ENCODE data around the gene WDR59. TPM values are rescaled to one million over a fixed set of nuclear protein-coding genes. Genes with fewer than 3 reads are reported as not detected.
A peak's percentile ranks its signal among the peaks of the same experiment; 100 is the strongest.
"Not testable (repeated sequence)": the region's sequence is repeated elsewhere in the genome, so short reads cannot be mapped to it uniquely, and the experiment has no call there.

Gene WDR59
- total RNA-seq, 1 donor from 2014 or later: 19.8 TPM

DNA sequence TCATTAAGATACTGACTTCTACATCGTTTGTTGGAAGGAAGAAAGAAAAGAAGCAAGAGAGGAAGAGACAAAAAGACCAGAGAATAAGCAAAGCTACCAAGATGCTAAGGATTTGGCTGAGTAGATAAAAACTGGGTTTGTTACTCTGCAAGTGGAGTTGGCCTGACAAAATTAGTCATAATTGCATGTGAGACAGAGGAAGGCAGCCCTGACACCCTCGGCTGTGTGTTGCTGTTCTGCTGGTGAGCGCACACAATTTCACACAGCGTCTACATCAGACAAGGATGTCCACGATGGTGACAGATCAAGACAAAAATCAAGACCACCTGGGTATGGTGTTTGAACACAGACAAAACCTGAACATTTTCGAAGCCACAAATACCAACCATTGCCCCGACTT lies 134.9 kb downstream of the WDR59 start:
- DNase-seq (ENCODE audit: low read depth): no peak

DNA sequence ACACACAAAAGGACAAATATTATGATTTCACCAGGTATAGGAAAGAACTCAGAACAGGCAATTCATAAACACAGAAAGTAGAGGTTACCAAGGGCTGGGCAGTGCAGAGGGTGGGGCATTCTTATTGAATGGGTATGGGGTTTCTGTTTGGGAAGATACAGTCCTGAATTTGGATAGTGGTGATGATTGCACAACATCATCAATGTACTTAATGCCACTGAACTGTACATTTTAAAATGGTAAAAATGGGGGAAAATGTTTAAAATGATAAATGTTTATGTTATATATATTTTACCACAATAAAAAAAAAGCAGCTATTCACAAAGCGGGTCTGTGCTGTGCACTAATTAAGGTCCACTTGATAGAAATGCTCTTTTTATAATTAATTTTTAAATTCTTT lies 137.7 kb downstream of the WDR59 start:
- DNase-seq (ENCODE audit: low read depth): no peak

DNA sequence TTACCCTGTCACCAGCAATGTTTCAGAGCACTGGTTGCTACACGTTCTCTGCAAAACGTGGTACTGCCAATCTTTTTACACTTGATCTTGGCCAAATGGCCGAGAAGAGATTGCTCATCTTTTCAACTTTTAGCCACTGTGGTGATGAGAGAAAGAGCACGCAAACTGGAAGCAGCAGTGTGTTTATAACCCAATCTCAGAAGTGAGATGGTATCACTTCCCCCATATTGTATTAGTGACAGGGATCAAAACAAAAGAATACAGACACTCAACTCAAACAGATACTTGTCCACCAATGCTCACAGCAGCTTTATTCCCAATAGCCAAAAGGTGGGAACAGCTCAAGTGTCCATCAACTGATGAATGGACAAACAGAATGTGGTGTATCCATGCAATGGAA lies 138.2 kb downstream of the WDR59 start:
- DNase-seq (ENCODE audit: low read depth): no peak

DNA sequence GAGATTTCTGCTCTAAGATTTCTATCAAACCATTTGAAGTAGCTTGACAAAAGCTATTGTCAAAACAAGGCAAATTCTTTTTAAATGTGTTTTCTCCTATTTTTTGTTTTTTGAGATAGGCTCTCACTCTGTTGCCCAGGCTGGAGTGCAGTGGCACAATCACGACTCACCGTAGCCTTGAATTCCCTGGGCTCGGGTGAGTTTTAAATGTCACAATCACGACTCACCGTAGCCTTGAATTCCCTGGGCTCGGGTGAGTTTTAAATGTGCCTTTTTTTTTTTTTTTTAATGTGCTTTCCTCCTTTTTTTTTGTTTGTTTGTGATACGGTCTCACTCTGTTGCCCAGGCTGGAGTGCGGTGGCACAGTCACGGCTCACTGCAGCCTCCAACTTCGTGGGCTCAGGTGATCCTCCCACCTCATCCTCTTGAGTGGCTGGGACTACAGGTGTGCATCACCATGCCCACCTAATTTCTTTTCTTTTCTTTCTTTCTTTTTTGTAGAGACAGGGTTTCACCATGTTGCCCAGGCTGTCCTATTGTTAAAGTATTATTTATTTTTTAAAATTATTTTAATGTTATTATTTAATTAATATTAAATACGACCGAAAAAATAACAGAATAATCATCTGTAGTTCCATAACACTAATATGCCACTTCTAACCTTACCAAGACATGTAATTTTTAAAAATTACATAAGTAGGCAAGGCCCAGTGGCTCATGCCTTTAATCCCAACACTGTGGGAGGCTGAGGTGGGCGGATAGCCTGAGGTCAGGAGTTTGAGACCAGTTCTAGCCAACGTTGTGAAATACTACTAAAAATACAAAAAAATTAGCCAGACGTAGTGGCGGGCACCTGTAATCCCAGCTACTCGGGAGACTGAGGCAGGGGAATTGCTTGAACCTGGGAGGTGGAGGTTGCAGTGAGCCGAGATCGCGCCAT lies 140.6 kb downstream of the WDR59 start:
- peak; percentile 55 for DNase-seq (ENCODE audit: low read depth)

DNA sequence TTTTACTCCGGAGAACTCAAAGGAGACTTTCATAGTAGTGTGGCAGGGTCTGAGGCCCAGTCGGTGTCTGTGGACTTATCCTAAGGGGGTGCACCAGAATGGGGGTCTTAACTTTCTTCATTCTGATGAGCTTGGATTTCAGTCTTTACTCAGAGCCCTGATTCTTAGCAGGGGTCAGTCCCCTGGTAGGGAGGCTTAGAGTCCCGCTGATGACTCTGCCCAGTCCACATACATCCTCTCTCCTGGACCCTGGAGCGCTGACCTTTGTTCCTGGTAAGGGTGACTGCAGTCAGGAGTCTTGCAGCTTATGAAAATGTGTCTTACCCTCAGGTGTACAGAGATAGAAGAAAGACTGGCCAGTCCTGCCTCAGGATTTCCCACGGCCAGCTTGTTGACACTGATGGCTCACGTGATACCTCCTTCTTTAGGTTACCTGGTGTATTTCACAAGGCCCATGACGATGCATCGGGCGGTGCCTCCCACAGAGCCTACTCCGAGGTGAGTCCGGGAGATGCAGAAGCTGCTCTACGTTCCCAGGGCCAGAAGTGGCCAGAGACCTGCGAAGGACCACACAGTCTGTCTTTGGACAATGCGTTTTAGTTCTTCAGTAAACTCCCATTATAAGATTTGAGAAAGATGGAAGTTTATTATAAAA lies 141.4 kb downstream of the WDR59 start:
- not testable (repeated sequence) for DNase-seq (ENCODE audit: low read depth)

DNA sequence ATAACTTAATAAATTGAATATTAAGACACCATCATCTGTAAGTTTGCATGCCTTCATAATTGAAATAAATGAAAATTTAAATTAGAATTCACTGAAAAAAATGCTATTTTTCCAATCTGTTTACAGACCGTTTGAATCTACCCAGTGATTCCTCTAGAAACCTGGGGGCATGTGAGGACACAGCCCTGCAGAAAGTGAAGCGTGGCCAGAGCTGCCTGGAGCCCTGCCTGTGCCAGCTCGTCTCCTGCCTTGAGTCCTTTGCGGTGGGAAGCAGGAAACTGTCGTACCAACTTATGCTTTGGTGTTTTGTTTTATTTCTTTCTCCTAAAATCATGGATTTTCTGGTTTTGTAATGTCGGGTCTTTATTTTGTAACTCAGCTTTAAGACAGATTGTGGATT lies 142.5 kb downstream of the WDR59 start:
- peak; percentile 58 for DNase-seq (ENCODE audit: low read depth)

DNA sequence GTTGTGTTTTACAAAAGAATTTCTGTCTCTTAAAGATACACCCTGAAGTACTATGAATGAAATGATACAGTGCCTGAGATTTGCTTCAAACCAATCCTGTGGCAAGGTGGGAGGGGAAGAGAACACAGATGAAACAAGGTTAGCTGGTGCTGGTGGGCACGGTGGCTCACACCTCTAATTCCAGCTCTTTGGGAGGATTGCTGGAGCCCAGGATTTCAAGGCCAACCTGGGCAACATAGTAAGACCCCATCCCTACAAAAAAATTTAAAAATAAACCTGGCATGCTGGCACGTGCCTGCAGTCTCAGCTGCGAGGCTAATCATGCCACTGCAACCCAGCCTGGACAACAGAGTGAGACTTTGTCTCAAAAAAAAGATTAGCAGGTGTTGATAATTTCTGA lies 143.0 kb downstream of the WDR59 start:
- no peak for DNase-seq (ENCODE audit: low read depth)

DNA sequence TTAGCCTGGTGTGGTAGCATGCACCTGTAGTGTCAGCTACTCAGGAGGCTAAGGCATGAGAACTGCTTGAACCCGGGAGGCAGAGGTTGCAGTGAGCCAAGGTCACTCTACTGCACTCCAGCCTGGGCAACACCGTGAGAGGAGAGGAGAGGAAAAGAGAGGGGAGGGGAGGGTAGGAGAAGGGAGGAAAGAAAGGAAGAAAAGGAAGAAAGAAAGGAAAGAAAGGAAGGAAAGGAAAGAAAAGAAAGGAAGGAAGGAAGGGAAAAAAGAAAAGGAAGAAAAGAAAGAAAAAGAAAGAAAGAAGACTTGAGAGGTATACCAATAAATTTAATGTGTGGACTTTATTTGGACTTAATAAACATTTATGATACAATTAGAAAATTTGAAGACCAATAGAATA lies 143.5 kb downstream of the WDR59 start:
- no peak for DNase-seq (ENCODE audit: low read depth)

DNA sequence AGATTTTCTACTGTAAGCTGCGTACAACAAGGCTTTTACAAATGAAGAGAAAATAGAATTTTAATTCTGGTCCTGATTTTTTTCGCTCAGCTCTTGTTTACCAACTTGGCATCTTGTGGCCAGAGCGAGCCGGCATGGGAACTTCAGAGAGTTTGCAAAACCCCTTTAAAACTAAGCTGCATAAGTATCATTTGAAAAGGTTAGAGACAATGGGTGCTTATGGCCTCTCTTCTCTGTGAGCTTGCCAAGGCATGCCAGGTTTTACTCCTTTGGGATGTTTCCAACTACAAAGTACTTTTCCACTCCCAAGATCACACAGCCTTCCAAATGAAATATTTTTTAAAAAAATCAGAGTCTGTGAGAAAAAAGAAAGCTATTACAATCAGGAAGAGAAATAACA lies 147.9 kb downstream of the WDR59 start:
- DNase-seq (ENCODE audit: low read depth): peak; percentile 25

DNA sequence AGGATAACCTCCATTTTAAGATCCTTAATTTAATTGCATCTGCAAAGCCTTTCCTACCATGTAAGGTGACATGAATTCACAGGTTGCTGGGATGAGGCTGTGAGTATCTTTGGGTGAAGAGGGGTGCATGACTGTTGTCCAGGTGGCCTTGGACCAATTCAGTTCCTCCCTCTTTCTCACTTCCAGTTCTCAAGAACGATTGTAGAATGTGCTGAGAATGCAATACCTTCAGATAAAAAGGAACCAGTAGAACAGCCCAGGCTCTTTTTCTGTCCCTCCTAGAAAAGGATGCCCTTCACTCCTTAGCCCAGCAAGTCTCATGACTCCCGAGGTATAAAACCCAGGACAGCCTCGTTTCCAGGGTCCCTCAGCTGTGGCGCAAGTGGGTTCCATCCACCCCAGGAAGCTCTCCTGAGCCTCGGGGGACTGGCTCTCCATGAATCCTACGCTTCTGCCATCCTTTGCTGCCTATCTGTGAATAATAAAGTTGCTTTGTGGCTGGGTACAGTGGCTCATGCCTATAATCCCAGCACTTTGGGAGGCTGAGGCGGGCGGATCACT lies 148.7 kb downstream of the WDR59 start:
- DNase-seq (ENCODE audit: low read depth): no peak

DNA sequence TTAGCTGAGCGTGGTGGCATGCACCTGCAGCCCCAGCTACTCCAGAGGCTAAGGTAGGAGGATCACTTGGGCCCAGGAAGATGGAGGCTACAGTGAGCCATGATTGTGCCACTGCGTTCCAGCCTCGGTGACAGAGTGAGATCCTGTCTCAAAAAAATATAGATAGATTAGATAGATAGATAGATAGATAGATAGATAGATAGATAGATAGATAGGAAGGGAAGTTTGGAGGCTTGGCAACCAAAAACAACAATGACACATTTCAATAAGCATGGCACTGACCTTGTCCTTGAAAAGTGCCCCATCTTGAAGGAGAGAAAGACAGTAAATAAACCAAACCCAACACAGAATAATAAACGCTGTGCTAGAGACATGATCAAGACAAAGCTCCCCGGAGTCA lies 152.7 kb downstream of the WDR59 start:
- no peak for DNase-seq (ENCODE audit: low read depth)

DNA sequence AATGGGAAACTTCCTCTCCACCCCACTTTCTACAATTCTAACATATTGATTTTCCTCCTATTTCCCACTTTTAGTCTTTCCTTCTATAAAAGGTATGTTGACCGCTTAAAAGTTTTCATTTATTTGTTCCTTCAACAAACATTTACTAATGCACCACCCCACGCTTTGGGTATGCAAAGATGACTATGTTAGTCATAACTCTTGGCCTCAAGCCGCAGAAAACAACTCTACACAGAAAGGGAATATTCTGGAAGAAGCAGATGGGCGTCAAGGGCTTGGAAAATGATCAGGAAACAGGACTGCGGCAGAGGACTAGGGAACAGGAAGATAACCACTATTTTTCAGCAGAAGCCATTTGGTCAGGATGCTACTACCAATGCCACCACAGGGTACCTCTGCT lies 153.5 kb downstream of the WDR59 start:
- no peak for DNase-seq (ENCODE audit: low read depth)

DNA sequence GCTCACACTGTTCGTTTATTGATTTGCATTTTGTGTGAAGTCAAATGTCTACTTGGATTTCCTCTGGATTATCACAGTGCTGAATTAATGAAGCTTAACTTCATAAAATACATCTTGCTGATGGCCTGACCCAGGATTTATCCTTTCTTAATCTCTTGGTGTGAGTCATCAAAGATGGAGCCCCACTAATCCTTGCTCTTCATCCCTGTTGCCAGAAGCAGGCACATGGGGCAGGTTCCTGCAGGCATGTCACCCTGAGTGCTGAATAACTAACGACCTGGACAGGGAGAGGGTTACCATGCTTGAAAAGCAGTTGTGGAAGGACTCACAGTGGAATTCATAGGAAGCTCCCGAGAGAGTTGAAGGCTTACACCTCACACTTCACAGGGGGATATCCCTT lies 154.3 kb downstream of the WDR59 start:
- DNase-seq (ENCODE audit: low read depth): no peak

DNA sequence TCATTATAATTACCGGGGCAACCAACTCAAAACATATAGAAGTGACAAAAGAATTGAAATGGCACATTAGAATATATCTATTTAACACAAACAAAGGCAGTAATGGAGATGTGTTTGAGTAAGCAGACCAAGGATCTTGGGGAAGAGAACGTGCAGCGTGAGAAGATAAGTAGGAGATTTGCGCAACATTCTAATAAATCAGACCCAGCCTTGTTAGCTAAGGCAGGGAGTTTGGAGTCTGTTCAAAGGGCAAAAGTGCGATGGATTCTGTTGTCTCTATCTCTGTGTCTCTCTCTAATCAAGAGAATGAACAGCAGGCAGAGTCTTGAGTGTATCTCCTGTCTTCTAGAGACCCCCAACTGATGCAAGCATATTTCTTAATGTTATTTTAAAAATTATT lies 155.3 kb downstream of the WDR59 start:
- DNase-seq (ENCODE audit: low read depth): no peak

DNA sequence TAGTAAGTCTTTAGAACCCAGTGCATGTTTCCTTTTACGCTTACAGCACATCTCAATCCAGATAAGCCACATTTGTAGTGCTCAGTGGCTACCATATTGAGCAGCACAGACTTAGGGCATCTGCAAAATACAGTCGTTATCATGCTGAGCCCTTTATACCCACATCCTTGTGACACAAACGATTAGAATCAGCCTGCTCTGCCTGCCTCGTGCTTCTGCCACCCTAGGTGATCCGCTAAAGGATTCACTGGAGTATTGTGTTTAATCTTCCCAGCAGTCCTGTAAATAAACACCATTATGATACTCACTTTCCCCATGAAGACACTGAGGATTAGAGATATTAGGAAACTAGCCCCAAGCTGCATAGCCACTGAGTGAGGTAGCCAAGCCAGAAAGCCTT lies 159.0 kb downstream of the WDR59 start:
- DNase-seq (ENCODE audit: low read depth): no peak

DNA sequence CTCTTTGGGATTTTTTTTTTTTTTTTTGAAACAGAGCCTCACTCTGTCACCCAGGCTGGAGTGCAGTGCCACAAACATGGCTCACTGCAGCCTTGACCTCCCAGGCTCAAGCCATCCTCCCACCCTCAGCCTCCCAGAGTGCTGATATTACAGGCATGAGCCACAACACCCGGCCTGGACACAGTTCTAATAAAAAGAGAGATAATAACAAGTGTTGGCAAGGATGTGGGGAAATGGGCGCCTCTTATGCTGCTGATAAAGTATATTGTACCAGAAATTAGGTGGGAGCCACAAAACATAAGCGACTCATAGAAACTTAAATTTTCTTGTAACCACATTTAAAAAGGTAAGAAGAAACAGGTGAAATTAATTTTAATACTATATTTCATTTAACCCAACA lies 159.9 kb downstream of the WDR59 start:
- DNase-seq (ENCODE audit: low read depth): no peak

Other genes with a start within 250 kb of the WDR59 start
- gene FA2H, start 210.3 kb downstream of the WDR59 start, total RNA-seq: 0.20 and 1.7 TPM in 2 replicates
- gene ZNRF1, start 13.9 kb upstream of the WDR59 start, total RNA-seq: 6.1 and 12.9 TPM in 2 replicates
- 1.9 and 4.2 TPM in 2 replicates for gene LDHD, start 131.7 kb upstream of the WDR59 start, total RNA-seq
- 5.9 and 12.9 TPM in 2 replicates for gene ZFP1, start 163.4 kb upstream of the WDR59 start, total RNA-seq
- gene CTRB2, start 222.0 kb upstream of the WDR59 start, total RNA-seq: not detected in 2 replicates
- not detected in 2 replicates for gene CTRB1, start 233.9 kb upstream of the WDR59 start, total RNA-seq

Measured in renal cortical epithelial cell (primary cell).